H1 (cell line): Measurements from ENCODE around the gene IQCC. TPM values are rescaled to one million over a fixed set of nuclear protein-coding genes. Genes with fewer than 3 reads are reported as not detected.

Experiments used
- CTCF ChIA-PET: fragments of 300-600 bp; sonication (Branson Sonifier 250); formaldehyde crosslinking; loops from one replicate; lab custom pipeline; 2021; ENCODE audit not compliant: partially characterized antibody; lab: Charles Lee
- POLR2A ChIA-PET: fragments of 300-600 bp; sonication (Branson Sonifier 250); formaldehyde crosslinking; loops from one replicate; lab custom pipeline; 2021; ENCODE audit warnings: inconsistent platforms; ENCODE audit not compliant: partially characterized antibody; lab: Charles Lee
- DNase-seq, 2 experiments: peaks; one replicate each; pipeline versions ENCODE4 v3.0.0 to v3.0.0-alpha.2; 2010 to 2022; ENCODE audit warnings: low spot score in 2 of 2, low read depth in 1 of 2, mixed read lengths in 1 of 2
- FAIRE-seq: peaks from 2 replicates; lab custom pipeline; 2011; peaks lifted over from hg19 to GRCh38; lab: Jason Lieb, UNC
- H2AFZ ChIP-seq: 2 replicates; pipeline ENCODE4 v1.8.1; 2012; ENCODE audit warnings: low read length, inconsistent platforms
- H2AK5ac ChIP-seq: 2 replicates; pipeline ENCODE4 v1.6.1; 2013; ENCODE audit warnings: low read depth, low read length
- H2BK120ac ChIP-seq: replicated peaks from 2 replicates; pipeline ENCODE3; 2013; ENCODE audit warnings: low read depth, low read length, inconsistent platforms
- H2BK12ac ChIP-seq: 2 replicates; pipeline ENCODE4 v1.6.1; 2013; ENCODE audit warnings: low read depth, low read length
- H2BK15ac ChIP-seq: 2 replicates; pipeline ENCODE4 v1.6.1; 2013; ENCODE audit warnings: low read length
- H2BK20ac ChIP-seq: 2 replicates; pipeline ENCODE4 v1.6.1; 2013; ENCODE audit warnings: low read length
- H2BK5ac ChIP-seq: 2 replicates; pipeline ENCODE4 v1.6.1; 2013; ENCODE audit warnings: low read depth, low read length
- H3K14ac ChIP-seq: 2 replicates; pipeline ENCODE4 v1.6.1; 2013; ENCODE audit warnings: inconsistent platforms; ENCODE audit not compliant: insufficient read length
- H3K18ac ChIP-seq: 2 replicates; pipeline ENCODE4 v1.6.1; 2013; ENCODE audit warnings: low read length; ENCODE audit errors: extremely low read depth
- H3K23ac ChIP-seq: 2 replicates; pipeline ENCODE4 v1.6.1; 2013; ENCODE audit warnings: inconsistent platforms; ENCODE audit not compliant: insufficient read length
- H3K23me2 ChIP-seq: 2 replicates; pipeline ENCODE4 v1.6.1; 2013; ENCODE audit warnings: low read depth, low read length
- H3K27ac ChIP-seq: 2 replicates; pipeline ENCODE4 v1.6.1; 2011; ENCODE audit warnings: low read depth, low read length, inconsistent platforms
- H3K27me3 ChIP-seq, 4 experiments: replicated peaks in 1 of 4; 1 replicate in 1 of 4; 2 replicates in 3 of 4; pipeline versions ENCODE4 v1.6.1 to v1.8.1; 2011 to 2013; ENCODE audit warnings: low read length in 3 of 4, mild to moderate bottlenecking in 3 of 4, inconsistent platforms in 2 of 4, mixed read lengths in 2 of 4, moderate library complexity in 1 of 4; ENCODE audit not compliant: control insufficient read depth in 3 of 4, insufficient read depth in 3 of 4; ENCODE audit errors: extremely low read depth in 1 of 4
- H3K36me3 ChIP-seq, 4 experiments: 2 replicates each; pipeline versions ENCODE4 v1.6.1 to v1.8.1; 2011 to 2013; ENCODE audit warnings: mild to moderate bottlenecking in 4 of 4, low read length in 3 of 4, moderate library complexity in 2 of 4, control low read depth in 1 of 4, inconsistent platforms in 1 of 4; ENCODE audit not compliant: insufficient read depth in 4 of 4, control insufficient read depth in 2 of 4
- H3K4ac ChIP-seq: replicated peaks from 2 replicates; pipeline ENCODE3; 2013; ENCODE audit warnings: low read length, low read depth, mixed read lengths, inconsistent platforms; ENCODE audit not compliant: insufficient read length
- H3K4me1 ChIP-seq, 4 experiments: replicated peaks in 1 of 4; 1 replicate in 1 of 4; 2 replicates in 3 of 4; pipeline versions ENCODE4 v1.6.1 to v1.8.1; 2011 to 2013; ENCODE audit warnings: low read length in 3 of 4, inconsistent platforms in 2 of 4, mixed read lengths in 1 of 4; ENCODE audit not compliant: insufficient read depth in 4 of 4, control insufficient read depth in 3 of 4
- H3K4me2 ChIP-seq, 2 experiments: 2 replicates each; pipeline versions ENCODE4 v1.6.1 to v1.8.1; 2011 to 2013; ENCODE audit warnings: low read depth in 2 of 2, low read length in 2 of 2, control low read depth in 1 of 2, inconsistent platforms in 1 of 2, mild to moderate bottlenecking in 1 of 2; ENCODE audit not compliant: insufficient read depth in 1 of 2
- H3K4me3 ChIP-seq, 4 experiments: fragments of 200-600, 300-600 bp in 1 of 4; sonication (generic), shearing (Covaris generic), sonication (Bioruptor Twin) in 1 of 4; 2 replicates each; pipeline versions ENCODE4 v1.5.1 to v1.8.1; 2011 to 2016; ENCODE audit warnings: low read length in 4 of 4, low read depth in 3 of 4, control low read depth in 2 of 4, inconsistent platforms in 2 of 4, mild to moderate bottlenecking in 2 of 4, mixed read lengths in 1 of 4, moderate library complexity in 1 of 4; ENCODE audit not compliant: insufficient read depth in 2 of 4; ENCODE audit errors: extremely low read depth in 1 of 4
- H3K56ac ChIP-seq: replicated peaks from 2 replicates; pipeline ENCODE3; 2013; ENCODE audit warnings: low read depth, mild to moderate bottlenecking, mixed read lengths, low read length, inconsistent platforms; ENCODE audit not compliant: insufficient read length
- H3K79me1 ChIP-seq: 2 replicates; pipeline ENCODE4 v1.6.1; 2013; ENCODE audit warnings: low read depth, low read length, control low read depth
- H3K79me2 ChIP-seq, 2 experiments: 2 replicates each; pipeline versions ENCODE4 v1.6.1 to v1.8.1; 2012 to 2013; ENCODE audit warnings: low read length in 2 of 2, mild to moderate bottlenecking in 2 of 2, inconsistent platforms in 1 of 2; ENCODE audit not compliant: insufficient read depth in 2 of 2, control insufficient read depth in 1 of 2
- H3K9ac ChIP-seq, 4 experiments: replicated peaks in 1 of 4; 1 replicate in 1 of 4; 2 replicates in 3 of 4; pipeline versions ENCODE4 v1.6.1 to v1.8.1; 2011 to 2013; ENCODE audit warnings: low read depth in 3 of 4, low read length in 3 of 4, control low read depth in 2 of 4, mild to moderate bottlenecking in 2 of 4, moderate library complexity in 2 of 4, inconsistent platforms in 1 of 4; ENCODE audit errors: extremely low read depth in 1 of 4
- H3K9me3 ChIP-seq, 2 experiments: 2 replicates each; pipeline versions ENCODE4 v1.6.1 to v1.8.1; 2012 to 2013; ENCODE audit warnings: mild to moderate bottlenecking in 2 of 2, moderate library complexity in 2 of 2, control low read depth in 1 of 2, inconsistent platforms in 1 of 2, low read depth in 1 of 2, low read length in 1 of 2, mixed read lengths in 1 of 2; ENCODE audit not compliant: insufficient read depth in 2 of 2
- H4K20me1 ChIP-seq, 2 experiments: replicated peaks in 1 of 2; 2 replicates each; pipeline versions ENCODE3 to v1.8.1; 2011 to 2013; ENCODE audit warnings: inconsistent platforms in 2 of 2, low read length in 2 of 2, mild to moderate bottlenecking in 1 of 2; ENCODE audit not compliant: insufficient read depth in 2 of 2, control insufficient read depth in 1 of 2
- H4K5ac ChIP-seq: 2 replicates; pipeline ENCODE4 v1.6.1; 2013; ENCODE audit warnings: low read length, low read depth, mixed read lengths, inconsistent platforms; ENCODE audit not compliant: insufficient read length
- H4K8ac ChIP-seq: 2 replicates; pipeline ENCODE4 v1.8.0; 2013; ENCODE audit warnings: mild to moderate bottlenecking, moderate library complexity, low read length, inconsistent platforms; ENCODE audit not compliant: insufficient read depth; ENCODE audit errors: extremely low read depth
- H4K91ac ChIP-seq: replicated peaks from 2 replicates; pipeline ENCODE3; 2013; ENCODE audit warnings: low read length, mixed read lengths, inconsistent platforms; ENCODE audit not compliant: insufficient read length
- BRCA1 ChIP-seq: IDR thresholded peaks from 2 replicates; pipeline ENCODE4 v1.6.1; 2012; ENCODE audit warnings: low read depth, low read length, improper control_type of control experiment
- CBX5 ChIP-seq: fragments of 300-800, 300-1000 bp; sonication (generic); IDR thresholded peaks from 2 replicates; pipeline ENCODE4 v1.7.1; 2016; ENCODE audit warnings: antibody characterized with exemption, low read length, low read depth
- NANOG ChIP-seq: IDR thresholded peaks from 2 replicates; pipeline ENCODE4 v1.6.1; 2011; ENCODE audit warnings: low read length, low read depth, mild to moderate bottlenecking, inconsistent platforms; ENCODE audit not compliant: insufficient read depth, poor library complexity, severe bottlenecking
- SIRT6 ChIP-seq: IDR thresholded peaks from one replicate; pipeline ENCODE4 v1.7.1; 2012; ENCODE audit warnings: low read length, inconsistent platforms
- TCF12 ChIP-seq: IDR thresholded peaks from 2 replicates; pipeline ENCODE4 v1.6.1; 2011; ENCODE audit warnings: low read depth, mild to moderate bottlenecking, low read length
- WGBS, 2 experiments: shearing (Covaris generic) in 1 of 2; methylation state at CpG; one replicate each; pipeline versions ENCODE4 v1.1.6 to v1.1.7; 2013 to 2015; ENCODE audit warnings: low lambda C conversion rate in 2 of 2, mixed read lengths in 2 of 2, inconsistent platforms in 1 of 2, low coverage in 1 of 2, missing lambda C conversion rate in 1 of 2; ENCODE audit not compliant: insufficient replicate concordance in 2 of 2, insufficient coverage in 1 of 2, insufficient read length in 1 of 2; ENCODE audit errors: extremely low coverage in 1 of 2, missing lambda C conversion rate in 1 of 2; 5-methylcytosine and 5-hydroxymethylcytosine counted together
- polyA plus RNA-seq, 7 experiments: library from polyadenylated mRNA; depleted of rRNA in 3 of 7; stranded (reverse) in 5 of 7; unstranded in 2 of 7; fragments of >200 nt in 5 of 7; fragments of 200-250 nt in 2 of 7; gene quantifications; 1 replicate in 5 of 7; 2 replicates in 1 of 7; 4 replicates in 1 of 7; pipeline versions ENCODE4 v1.2.1 to v1.2.3, GENCODE V29; 2011 to 2013; ENCODE audit warnings: missing spikeins in 2 of 7, mixed read lengths in 2 of 7
- total RNA-seq: library from RNA; stranded (reverse); fragmentation: NEBNext Ultra II Directional; extraction: Animal tissue kit (Norgen Biotek cat#: 25700); gene quantifications from 2 replicates; pipeline ENCODE4 v1.2.1, GENCODE V29; 2021

IQCC gene
- total and polyA plus RNA-seq, 2 of the 8 experiments (the other 6 are each of a cell fraction or from before 2014, with no cell fraction given), result 2.5 to 4.2 TPM

DNA sequence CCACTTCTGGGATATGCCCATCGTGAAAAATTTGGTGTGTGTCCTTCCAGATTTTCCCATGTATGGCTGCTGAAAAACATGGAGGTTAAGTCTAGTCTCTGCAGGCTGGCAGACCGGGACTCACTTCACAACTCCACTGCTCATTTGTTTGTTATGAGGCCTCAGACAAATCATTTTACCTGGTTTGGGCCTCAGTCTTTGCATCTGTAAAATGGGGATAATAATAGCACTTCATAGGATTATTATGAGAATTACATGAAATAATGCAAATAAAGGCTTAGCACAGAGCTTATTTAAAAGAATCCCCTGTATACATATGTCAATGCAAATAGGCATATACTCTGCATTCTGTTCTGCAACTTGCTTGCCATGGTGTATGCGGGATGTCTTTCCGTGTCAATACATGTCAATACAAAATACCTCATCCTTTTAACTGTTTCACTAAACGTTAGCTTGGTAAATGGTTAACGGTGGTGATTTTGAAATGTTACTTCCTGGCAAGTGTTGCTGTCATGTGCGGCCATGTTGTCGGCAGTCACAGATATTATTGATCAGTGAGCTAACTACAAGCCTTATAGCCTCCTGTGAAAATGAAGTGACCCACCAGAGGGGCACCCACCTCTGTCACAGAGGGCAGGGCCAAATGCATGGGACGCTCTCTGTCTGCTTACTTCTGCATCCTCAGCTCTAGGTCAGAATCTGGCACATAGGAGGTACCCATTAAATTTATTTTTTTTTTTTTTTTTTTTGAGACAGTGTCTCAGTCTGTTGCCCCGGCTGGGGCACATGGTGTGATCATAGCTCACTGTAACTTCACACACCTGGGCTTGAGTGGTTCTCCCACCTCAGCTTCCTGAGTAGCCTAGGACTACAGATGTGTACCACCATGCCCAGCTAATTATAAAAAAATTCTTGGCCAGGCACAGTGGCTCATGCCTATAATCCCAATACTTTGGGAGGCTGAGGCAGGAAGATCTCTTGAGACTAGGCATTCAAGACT is 49.9 kb downstream of the IQCC start:
- Histone ChIP-seq H4K91ac (no peak overlapping the region), H2BK20ac (no peak overlapping the region), H2AFZ (no peak overlapping the region), H4K20me1 (no peaks in the 10 kb centered on the region), H3K9me3 (no peaks in the 10 kb centered on the region), H3K4ac (no peak overlapping the region), H2BK15ac (no peak overlapping the region), H3K23ac (no peak overlapping the region), H3K36me3 (no peaks in the 10 kb centered on the region), H3K9ac (no peak overlapping the region), H3K4me1 (peaks cover 0 to 4% (median 4%) of the 10 kb centered on the region in 4 experiments; a peak in 4 of 7 replicates), H2BK120ac (no peak overlapping the region), H3K4me3 (no peak overlapping the region), H3K56ac (no peak overlapping the region), H3K27me3 (no peaks in the 10 kb centered on the region; a peak in 1 of 7 replicates), H3K27ac (no peak overlapping the region), H3K23me2 (no peaks in the 10 kb centered on the region; the same call in 1 of the 2 replicates), H3K14ac (no peak overlapping the region), H2BK5ac (no peak overlapping the region), H2AK5ac (no peak overlapping the region), H4K5ac (no peak overlapping the region), H3K18ac (no peak overlapping the region), H3K79me2 (no peaks in the 10 kb centered on the region), H3K4me2 (no peak overlapping the region), H3K79me1 (no peaks in the 10 kb centered on the region), H4K8ac (no peak overlapping the region), H2BK12ac (no peak overlapping the region)
- DNase-seq (no peak), FAIRE-seq (no peak)
- ChIA-PET CTCF (interaction anchor here (0.7 to 0.9 kb wide), 2 partner anchors 9 to 73 kb away, joined by 3 read pairs; no protein-coding TSS in a partner anchor), POLR2A (interaction anchor here (0.6 to 1.3 kb wide), 4 partner anchors 10 to 18 kb away, joined by 3 to 4 read pairs (median 4); no protein-coding TSS in a partner anchor)
- WGBS, 2 experiments, result 93% methylated on average over 10 of the region's 10 CpGs; no CpG with 5 or more reads in 1 of the 2 experiments
- TF ChIP-seq NANOG, result no peak
- TF ChIP-seq CBX5, result no peak
- TF ChIP-seq BRCA1, result no peak
- no peak for TF ChIP-seq TCF12
- no peak for TF ChIP-seq SIRT6
